Esophagus mucosa (tissue), 1 donor: ENCODE data around the gene XPNPEP1. TPM values are rescaled to one million over a fixed set of nuclear protein-coding genes. Genes with fewer than 3 reads are reported as not detected.

Source experiments
- ATAC-seq: fragments of 200-7000 bp; cut with Tn5 transposase; one replicate; pipeline ENCODE4 v1.9.1; 2020
- total RNA-seq: library from RNA; stranded (reverse); gene quantifications from one replicate; pipeline ENCODE4 v1.2.4, GENCODE V29; 2023
- donor health status: DM: yes; HTN: yes; CAD: no.

Gene XPNPEP1
- total RNA-seq, 1 donor from 2014 or later, result 45.7 TPM

GRCh38 chr10:109892931-109893330 lies 30.4 kb downstream of the XPNPEP1 start:
- ATAC-seq, result peak; percentile 69

- ATAC-seq, result peak; percentile 30
These were observed 31.2 kb downstream of the XPNPEP1 start for GRCh38 chr10:109892117-109892516.

GRCh38 chr10:109891105-109891504 lies 32.2 kb downstream of the XPNPEP1 start:
- no peak for ATAC-seq

GRCh38 chr10:109889867-109890266 lies 33.4 kb downstream of the XPNPEP1 start:
- no peak for ATAC-seq

GRCh38 chr10:109887776-109888175 lies 35.5 kb downstream of the XPNPEP1 start:
- ATAC-seq, result no peak

GRCh38 chr10:109887243-109887642 lies 36.1 kb downstream of the XPNPEP1 start:
- no peak for ATAC-seq

GRCh38 chr10:109886781-109887140 lies 36.5 kb downstream of the XPNPEP1 start:
- ATAC-seq, result no peak

GRCh38 chr10:109886037-109886780 lies 37.1 kb downstream of the XPNPEP1 start:
- no peak for ATAC-seq

- ATAC-seq, result peak; percentile 88
These were observed 39.2 kb downstream of the XPNPEP1 start for GRCh38 chr10:109883859-109884771.

GRCh38 chr10:109882251-109883057 lies 40.9 kb downstream of the XPNPEP1 start:
- ATAC-seq, result no peak

GRCh38 chr10:109881769-109882057 lies 41.6 kb downstream of the XPNPEP1 start:
- no peak for ATAC-seq

GRCh38 chr10:109880886-109881768 lies 42.2 kb downstream of the XPNPEP1 start:
- ATAC-seq, result no peak

GRCh38 chr10:109877546-109877945 lies 45.8 kb downstream of the XPNPEP1 start:
- no peak for ATAC-seq

GRCh38 chr10:109875828-109876821 lies 47.2 kb downstream of the XPNPEP1 start:
- no peak for ATAC-seq

GRCh38 chr10:109875151-109875568 lies 48.2 kb downstream of the XPNPEP1 start:
- no peak for ATAC-seq

- no peak for ATAC-seq
These were observed 51.8 kb downstream of the XPNPEP1 start for GRCh38 chr10:109871476-109871875.

- ATAC-seq, result no peak
These were observed 56.2 kb downstream of the XPNPEP1 start for GRCh38 chr10:109866995-109867635.

GRCh38 chr10:109866168-109866994 lies 56.9 kb downstream of the XPNPEP1 start:
- peak; percentile 45 for ATAC-seq

GRCh38 chr10:109863775-109864174 lies 59.5 kb downstream of the XPNPEP1 start:
- no peak for ATAC-seq
